DOHH2 (cell line): ENCODE data around the gene POMP.
A peak's percentile ranks its signal among the peaks of the same experiment; 100 is the strongest.

Source experiments
- H3F3A ChIP-seq: fragments of 200-600 bp; sonication (generic), shearing (Covaris generic); 2 replicates; pipeline ENCODE4 v1.6.0; 2016; ENCODE audit warnings: antibody characterized with exemption, mild to moderate bottlenecking; ENCODE audit not compliant: control insufficient read depth, insufficient read depth
- H3K27ac ChIP-seq: fragments of 200-600 bp; sonication (generic); 2 replicates; pipeline ENCODE4 v1.5.1; 2014; ENCODE audit warnings: low read depth, mild to moderate bottlenecking, low read length, moderate library complexity
- H3K27me3 ChIP-seq: fragments of 200-600 bp; sonication (generic); 2 replicates; pipeline ENCODE4 v1.6.1; 2014; ENCODE audit warnings: mild to moderate bottlenecking, low read length, mixed read lengths; ENCODE audit not compliant: control insufficient read depth
- H3K36me3 ChIP-seq: fragments of 200-600 bp; sonication (generic); 2 replicates; pipeline ENCODE4 v1.6.1; 2014; ENCODE audit warnings: mild to moderate bottlenecking, low read length, moderate library complexity, mixed read lengths; ENCODE audit not compliant: control insufficient read depth
- H3K4me1 ChIP-seq: fragments of 200-600 bp; sonication (generic); 2 replicates; pipeline ENCODE4 v1.6.1; 2014; ENCODE audit warnings: mild to moderate bottlenecking, low read length, mixed read lengths; ENCODE audit not compliant: control insufficient read depth
- H3K4me2 ChIP-seq: fragments of 200-600 bp; sonication (generic); 2 replicates; pipeline ENCODE4 v1.6.0; 2014; ENCODE audit warnings: mild to moderate bottlenecking, low read length, moderate library complexity
- H3K4me3 ChIP-seq: fragments of 200-600 bp; sonication (generic); 2 replicates; pipeline ENCODE4 v1.5.1; 2014; ENCODE audit warnings: mild to moderate bottlenecking, low read length, mixed read lengths
- H3K79me2 ChIP-seq: fragments of 200-600 bp; sonication (generic); 2 replicates; pipeline ENCODE4 v1.6.1; 2014; ENCODE audit warnings: mild to moderate bottlenecking, low read length, mixed read lengths; ENCODE audit not compliant: control insufficient read depth
- H3K9me2 ChIP-seq: fragments of 200-600 bp; sonication (generic); replicated peaks from 2 replicates; pipeline ENCODE4 v1.6.1; 2014; ENCODE audit warnings: mild to moderate bottlenecking, low read length, mixed read lengths; ENCODE audit not compliant: control insufficient read depth
- H3K9me3 ChIP-seq: fragments of 200-600 bp; sonication (generic); 2 replicates; pipeline ENCODE4 v1.6.1; 2014; ENCODE audit warnings: antibody characterized with exemption, low read length, mixed read lengths; ENCODE audit not compliant: control insufficient read depth, insufficient read depth
- H4K20me1 ChIP-seq: fragments of 200-600 bp; sonication (generic); 2 replicates; pipeline ENCODE4 v1.6.0; 2014; ENCODE audit warnings: low read depth, mild to moderate bottlenecking, antibody characterized with exemption, low read length, moderate library complexity; ENCODE audit not compliant: control insufficient read depth, insufficient read depth
- EZH2phosphoT487 ChIP-seq: fragments of 200-600 bp; sonication (generic); IDR thresholded peaks from 2 replicates; pipeline ENCODE4 v1.6.1; 2017; ENCODE audit warnings: borderline replicate concordance, mild to moderate bottlenecking, antibody characterized with exemption, low read length, moderate library complexity, mixed read lengths
- TF ChIP-seq, protein P1 (sequence below): fragments of 200-600 bp; sonication (generic); IDR thresholded peaks from one replicate; pipeline ENCODE4 v1.5.1; 2014; ENCODE audit warnings: antibody characterized with exemption, mild to moderate bottlenecking, low read depth, low read length; ENCODE audit not compliant: poor library complexity, severe bottlenecking

Gene POMP, protein sequence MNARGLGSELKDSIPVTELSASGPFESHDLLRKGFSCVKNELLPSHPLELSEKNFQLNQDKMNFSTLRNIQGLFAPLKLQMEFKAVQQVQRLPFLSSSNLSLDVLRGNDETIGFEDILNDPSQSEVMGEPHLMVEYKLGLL

DNA sequence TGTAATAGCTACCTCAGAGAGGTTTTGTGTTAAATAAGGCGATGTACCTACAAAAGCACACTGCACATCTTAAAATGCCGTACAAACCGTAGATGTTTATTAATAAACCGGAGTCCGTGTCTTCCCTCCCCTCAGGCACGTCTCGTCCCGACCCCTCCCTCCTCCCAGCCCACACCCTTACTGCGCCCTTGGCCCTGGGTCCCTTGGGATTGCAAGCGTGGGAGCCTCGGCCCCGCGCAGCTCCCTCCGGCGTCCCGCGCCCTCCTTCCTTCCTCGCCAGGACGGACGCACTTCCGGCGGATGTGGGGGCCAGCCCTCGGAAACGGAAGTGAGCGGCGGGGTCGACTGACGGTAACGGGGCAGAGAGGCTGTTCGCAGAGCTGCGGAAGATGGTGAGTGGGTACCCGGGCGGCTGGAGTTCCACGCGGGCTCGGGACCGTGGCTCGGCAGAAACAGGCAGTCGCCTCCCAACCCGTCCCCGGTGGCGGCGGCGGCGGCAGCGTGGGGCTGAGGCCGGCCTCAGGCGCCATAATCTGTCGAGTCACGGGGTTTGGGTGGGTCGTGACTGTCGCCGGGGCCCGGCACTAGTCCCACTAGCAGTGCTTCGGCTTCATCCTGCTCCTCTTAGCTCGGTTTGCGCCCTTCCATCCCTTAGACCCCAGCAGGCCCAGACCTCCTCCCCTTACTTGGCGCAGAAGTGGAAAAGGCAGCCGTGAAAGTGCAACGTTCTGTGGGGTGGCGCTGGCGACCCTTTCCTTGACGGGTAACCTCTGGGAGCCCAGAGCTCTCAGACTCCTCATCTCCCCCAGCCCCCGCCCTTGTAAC, at the start of gene POMP:
POMP (plus strand) TSS at position 335 of the 825 bp plus-strand sequence; CDS start at position 390, 55 bp downstream.
- Histone ChIP-seq H3K9me3 (no peaks in the 10 kb centered on the region), H3K4me2 (peak within 1 kb of the TSS; percentile 64), H3K27me3 (no peaks in the 10 kb centered on the region), H3K9me2 (no peaks in the 10 kb centered on the region), H3K4me1 (peaks cover 40% of the 10 kb centered on the region), H3K36me3 (peaks cover 49% of the 10 kb centered on the region), H3K27ac (peak within 1 kb of the TSS; percentile 79), H3K4me3 (peak within 1 kb of the TSS; percentile 90), H3F3A (peaks cover 5% of the 10 kb centered on the region; the same call in 1 of the 2 replicates), H4K20me1 (peaks cover 22% of the 10 kb centered on the region), H3K79me2 (peaks cover 76% of the 10 kb centered on the region)
- TF ChIP-seq EZH2phosphoT487: no peak
- TF ChIP-seq, protein P1, sequence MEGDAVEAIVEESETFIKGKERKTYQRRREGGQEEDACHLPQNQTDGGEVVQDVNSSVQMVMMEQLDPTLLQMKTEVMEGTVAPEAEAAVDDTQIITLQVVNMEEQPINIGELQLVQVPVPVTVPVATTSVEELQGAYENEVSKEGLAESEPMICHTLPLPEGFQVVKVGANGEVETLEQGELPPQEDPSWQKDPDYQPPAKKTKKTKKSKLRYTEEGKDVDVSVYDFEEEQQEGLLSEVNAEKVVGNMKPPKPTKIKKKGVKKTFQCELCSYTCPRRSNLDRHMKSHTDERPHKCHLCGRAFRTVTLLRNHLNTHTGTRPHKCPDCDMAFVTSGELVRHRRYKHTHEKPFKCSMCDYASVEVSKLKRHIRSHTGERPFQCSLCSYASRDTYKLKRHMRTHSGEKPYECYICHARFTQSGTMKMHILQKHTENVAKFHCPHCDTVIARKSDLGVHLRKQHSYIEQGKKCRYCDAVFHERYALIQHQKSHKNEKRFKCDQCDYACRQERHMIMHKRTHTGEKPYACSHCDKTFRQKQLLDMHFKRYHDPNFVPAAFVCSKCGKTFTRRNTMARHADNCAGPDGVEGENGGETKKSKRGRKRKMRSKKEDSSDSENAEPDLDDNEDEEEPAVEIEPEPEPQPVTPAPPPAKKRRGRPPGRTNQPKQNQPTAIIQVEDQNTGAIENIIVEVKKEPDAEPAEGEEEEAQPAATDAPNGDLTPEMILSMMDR: peak; percentile 22

GRCh38 chr13:28609381-28609780, 49.5 kb upstream of the POMP start:
- Histone ChIP-seq H3K27me3 (no peaks in the 10 kb centered on the region), H3K9me3 (no peaks in the 10 kb centered on the region), H3K36me3 (no peaks in the 10 kb centered on the region), H3K4me1 (peaks cover 9% of the 10 kb centered on the region), H3F3A (no peaks in the 10 kb centered on the region), H4K20me1 (no peaks in the 10 kb centered on the region), H3K4me2 (no peak overlapping the region), H3K9me2 (no peaks in the 10 kb centered on the region), H3K4me3 (no peak overlapping the region), H3K79me2 (no peaks in the 10 kb centered on the region), H3K27ac (no peak overlapping the region)
- no peak for TF ChIP-seq EZH2phosphoT487
- TF ChIP-seq, protein P1: no peak

- H3K9me2 ChIP-seq: no peaks in the 10 kb centered on the region
- H4K20me1 ChIP-seq: no peaks in the 10 kb centered on the region
- H3K4me3 ChIP-seq: no peak overlapping the region
- no peak overlapping the region for H3K27ac ChIP-seq
- no peak overlapping the region for H3K4me2 ChIP-seq
- no peaks in the 10 kb centered on the region for H3K27me3 ChIP-seq
- H3K79me2 ChIP-seq: no peaks in the 10 kb centered on the region
- TF ChIP-seq, protein P1: no peak
- no peak for TF ChIP-seq EZH2phosphoT487
- no peaks in the 10 kb centered on the region for H3F3A ChIP-seq
- no peaks in the 10 kb centered on the region for H3K36me3 ChIP-seq
- H3K4me1 ChIP-seq: peaks cover 9% of the 10 kb centered on the region
- no peaks in the 10 kb centered on the region for H3K9me3 ChIP-seq
These were observed 49.0 kb upstream of the POMP start for GRCh38 chr13:28609926-28610325.
